ENCODE measurements around the gene DHRS13. TPM values are rescaled to one million over a fixed set of nuclear protein-coding genes. Genes with fewer than 3 reads are reported as not detected.

The DHRS13 gene
- total RNA-seq, 1 experiment from 2014 or later = 5.1 TPM

DNA sequence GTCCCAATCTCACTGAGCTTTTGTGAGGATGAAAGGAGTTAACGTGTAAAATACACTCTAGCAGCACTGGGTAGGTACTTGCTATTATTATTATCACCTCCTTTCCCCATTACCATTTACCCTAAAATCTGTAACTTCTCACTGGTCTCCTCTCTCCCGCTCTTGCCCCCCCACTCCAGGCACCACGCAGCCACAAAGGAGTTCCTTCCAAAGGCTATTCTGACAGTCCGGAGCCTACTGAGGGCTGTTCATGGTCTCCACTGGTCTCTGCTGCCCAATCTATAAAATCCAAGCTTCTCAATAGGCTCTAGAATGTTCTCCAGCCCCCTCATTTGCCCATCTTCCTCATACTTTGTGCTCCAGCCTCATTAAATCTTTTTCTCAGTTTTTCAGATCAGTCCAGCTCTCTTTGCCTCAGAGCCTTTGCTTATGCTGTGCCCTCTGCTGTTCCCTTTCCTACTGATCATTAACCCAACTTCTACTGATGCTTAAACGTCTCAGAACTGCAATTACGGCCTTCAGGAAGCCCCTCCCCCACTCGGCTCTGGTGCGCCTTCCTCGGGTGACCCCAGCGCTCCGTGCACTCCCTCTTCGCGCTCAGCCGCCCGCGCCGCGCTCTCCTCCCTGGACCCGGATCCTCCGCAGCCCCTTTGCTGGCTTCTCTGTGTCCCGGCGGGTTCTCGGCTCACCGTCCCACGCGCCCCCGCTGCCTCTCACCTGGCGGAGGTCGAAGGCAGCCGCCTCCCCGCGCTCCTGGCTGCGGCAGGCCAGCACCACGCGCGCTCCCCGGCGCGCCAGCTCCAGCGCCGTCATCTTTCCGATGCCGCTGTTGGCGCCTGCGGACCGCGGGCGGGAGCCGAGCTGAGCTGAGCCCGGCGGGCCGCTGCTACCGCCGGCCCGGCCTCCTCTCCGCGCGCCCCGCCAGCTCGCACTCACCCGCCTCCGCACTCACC, 737 bp downstream of the DHRS13 start:
- POLR2A ChIA-PET (ENCODE audit: unreplicated experiment) = interaction anchor here (0.6 kb wide), 1 partner anchor 175 kb away, joined by 18 read pairs; no protein-coding TSS in a partner anchor
- no peak for DNase-seq
- Histone ChIP-seq H3K9me2 (replicated peaks; ENCODE audit: low read length) (no peaks in the 10 kb centered on the region), H4K20me1 (ENCODE audit: low read length) (no peaks in the 10 kb centered on the region), H3K4me3 (ENCODE audit: low read length) (peak overlapping the region; percentile 78), H3K9me3 (ENCODE audit: low read length) (no peaks in the 10 kb centered on the region), H3K4me2 (ENCODE audit: low read length) (peak overlapping the region; percentile 83), H3K27me3 (ENCODE audit: low read length) (no peaks in the 10 kb centered on the region), H3K27ac (ENCODE audit: low read length) (no peak overlapping the region), H3F3A (ENCODE audit: low read length, unreplicated experiment) (no peaks in the 10 kb centered on the region), H3K4me1 (ENCODE audit: insufficient read depth, low read length) (peaks cover 14% of the 10 kb centered on the region), H3K9ac (ENCODE audit: low read length) (peak overlapping the region; percentile 53), H3K79me2 (ENCODE audit: low read length) (0 out of 2 replicates have a peak, but pooled peaks cover 2% of the 10 kb centered on the region), H3K36me3 (ENCODE audit: low read depth, low read length) (peaks cover 9% of the 10 kb centered on the region; the same call in 1 of the 2 replicates), H2AFZ (ENCODE audit: low read length) (peak overlapping the region; percentile 83)
- TF ChIP-seq EZH2 (IDR thresholded peaks at IDR 0.05; ENCODE audit: low read length, unreplicated experiment) (no peak), CTCF (conservative IDR thresholded peaks at IDR 0.05; ENCODE audit: low read depth, low read length) (no peak), EZH2phosphoT487 (IDR thresholded peaks at IDR 0.05; ENCODE audit: borderline replicate concordance, low read length) (no peak)
- CTCF ChIA-PET = interaction anchor here (0.9 kb wide), 1 partner anchor 44 kb away, joined by 3 read pairs; no protein-coding TSS in a partner anchor
- peak; percentile 46 for ATAC-seq
- no TSS peak for BruUV-seq (replicated peaks)
- intact Hi-C loops (cut with micrococcal nuclease) = loop anchor here (5.0 to 10.0 kb wide), 3 partner anchors 45 to 177 kb away; partner anchors contain the start of genes FAM222B, NEK8 and TLCD1

DNA sequence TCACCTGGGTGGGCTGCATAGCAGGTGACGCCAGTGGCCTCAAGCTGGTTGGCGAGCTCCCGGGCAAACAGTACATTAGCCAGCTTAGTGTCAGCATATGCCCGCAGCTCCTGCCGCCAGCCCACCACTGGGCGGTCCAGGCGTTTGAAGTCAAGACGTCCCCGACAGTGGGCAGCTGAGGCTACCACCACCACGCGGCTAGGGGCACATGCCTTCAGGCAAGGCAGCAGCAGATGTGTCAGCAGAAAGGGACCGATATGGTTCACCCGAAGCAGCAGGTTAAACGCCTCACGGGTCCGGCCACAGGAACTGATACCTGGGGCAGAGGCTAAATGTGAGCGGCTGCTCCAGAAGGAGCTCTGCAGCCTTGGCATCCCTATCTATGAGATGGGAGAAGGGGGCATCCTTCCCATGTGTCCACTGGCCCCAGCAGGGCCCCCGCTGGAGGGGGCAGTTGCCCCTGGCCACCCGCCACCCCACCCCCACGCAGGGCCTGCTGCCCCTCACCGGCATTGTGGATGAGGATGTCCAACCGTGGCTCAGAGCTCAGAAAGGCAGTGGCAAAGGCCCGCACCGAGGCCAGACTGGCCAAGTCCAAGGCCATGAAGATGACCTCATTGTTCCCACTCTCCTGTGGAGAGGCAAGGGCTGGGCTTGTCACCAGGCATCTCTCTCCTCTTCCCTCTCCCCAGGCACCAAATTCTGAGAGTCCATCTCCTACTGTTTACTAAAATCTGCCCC, 1.7 kb downstream of the DHRS13 start:
- H3K4me3 ChIP-seq (ENCODE audit: low read length) = no peak overlapping the region
- H3K27me3 ChIP-seq (ENCODE audit: low read length) = no peaks in the 10 kb centered on the region
- BruUV-seq (replicated peaks) = no TSS peak
- H2AFZ ChIP-seq (ENCODE audit: low read length) = no peak overlapping the region
- TF ChIP-seq CTCF (conservative IDR thresholded peaks at IDR 0.05; ENCODE audit: low read depth, low read length) = no peak
- TF ChIP-seq EZH2 (IDR thresholded peaks at IDR 0.05; ENCODE audit: low read length, unreplicated experiment) = no peak
- no peak for TF ChIP-seq EZH2phosphoT487 (IDR thresholded peaks at IDR 0.05; ENCODE audit: borderline replicate concordance, low read length)
- H3K4me1 ChIP-seq (ENCODE audit: insufficient read depth, low read length) = peaks cover 14% of the 10 kb centered on the region
- no peaks in the 10 kb centered on the region for H4K20me1 ChIP-seq (ENCODE audit: low read length)
- H3K36me3 ChIP-seq (ENCODE audit: low read depth, low read length) = peaks cover under 1% of the 10 kb centered on the region; the same call in 1 of the 2 replicates
- no peak overlapping the region for H3K9ac ChIP-seq (ENCODE audit: low read length)
- ChIA-PET CTCF (no interaction called here), POLR2A (ENCODE audit: unreplicated experiment) (no interaction called here)
- H3K4me2 ChIP-seq (ENCODE audit: low read length) = no peak overlapping the region
- DNase-seq = no peak
- no peak for ATAC-seq
- no peaks in the 10 kb centered on the region for H3F3A ChIP-seq (ENCODE audit: low read length, unreplicated experiment)
- no peaks in the 10 kb centered on the region for H3K9me3 ChIP-seq (ENCODE audit: low read length)
- intact Hi-C loops (cut with micrococcal nuclease) = loop anchor here (5.0 to 10.0 kb wide), 3 partner anchors 46 to 176 kb away; partner anchors contain the start of genes FAM222B, NEK8 and TLCD1
- 0 out of 2 replicates have a peak, but pooled peaks cover 9% of the 10 kb centered on the region for H3K79me2 ChIP-seq (ENCODE audit: low read length)
- H3K27ac ChIP-seq (ENCODE audit: low read length) = no peak overlapping the region
- H3K9me2 ChIP-seq (replicated peaks; ENCODE audit: low read length) = no peaks in the 10 kb centered on the region
